AG04450 (cell line): ENCODE results near the gene AMFR. TPM values are rescaled to one million over a fixed set of nuclear protein-coding genes. Genes with fewer than 3 reads are reported as not detected.

ENCODE experiments used
- CTCF ChIA-PET: fragments of 300-600, 350-600 bp; formaldehyde crosslinking; extraction: SDS; loops from one replicate; lab custom pipeline; 2022; ENCODE audit warnings: antibody characterized with exemption, inconsistent platforms; lab: Charles Lee
- POLR2A ChIA-PET: fragments of 350-600 bp; formaldehyde crosslinking; extraction: SDS; loops from one replicate; lab custom pipeline; 2021; ENCODE audit warnings: antibody characterized with exemption, inconsistent platforms; lab: Yijun Ruan, JAX
- DNase-seq: peaks from one replicate; pipeline ENCODE4 v3.0.0-alpha.2; 2011; ENCODE audit warnings: low read depth, low spot score
- H3K27ac ChIP-seq: one replicate; pipeline ENCODE4 v1.5.1; 2012; ENCODE audit warnings: low read depth, low read length, control low read depth
- H3K27me3 ChIP-seq: one replicate; pipeline ENCODE4 v1.6.0; 2012; ENCODE audit warnings: low read length; ENCODE audit not compliant: control insufficient read depth, insufficient read depth
- H3K4me3 ChIP-seq: 2 replicates; pipeline ENCODE4 v1.5.1; 2011; ENCODE audit warnings: mild to moderate bottlenecking, low read depth, low read length, control low read depth
- H3K9me3 ChIP-seq: 2 replicates; pipeline ENCODE4 v1.5.1; 2012; ENCODE audit warnings: low read length; ENCODE audit not compliant: control insufficient read depth, insufficient read depth
- polyA plus RNA-seq: library from polyadenylated mRNA; depleted of rRNA; stranded (reverse); fragments of >200 nt; gene quantifications from 2 replicates; pipeline ENCODE4 v1.2.3, GENCODE V29; 2011
- TF ChIP-seq, protein P1 (sequence below): IDR thresholded peaks from 2 replicates; pipeline ENCODE4 v1.5.1; 2011; ENCODE audit warnings: low read depth, low read length, control low read depth, inconsistent platforms

AMFR gene
- polyA plus RNA-seq, 1 experiment = 77.9 TPM

DNA sequence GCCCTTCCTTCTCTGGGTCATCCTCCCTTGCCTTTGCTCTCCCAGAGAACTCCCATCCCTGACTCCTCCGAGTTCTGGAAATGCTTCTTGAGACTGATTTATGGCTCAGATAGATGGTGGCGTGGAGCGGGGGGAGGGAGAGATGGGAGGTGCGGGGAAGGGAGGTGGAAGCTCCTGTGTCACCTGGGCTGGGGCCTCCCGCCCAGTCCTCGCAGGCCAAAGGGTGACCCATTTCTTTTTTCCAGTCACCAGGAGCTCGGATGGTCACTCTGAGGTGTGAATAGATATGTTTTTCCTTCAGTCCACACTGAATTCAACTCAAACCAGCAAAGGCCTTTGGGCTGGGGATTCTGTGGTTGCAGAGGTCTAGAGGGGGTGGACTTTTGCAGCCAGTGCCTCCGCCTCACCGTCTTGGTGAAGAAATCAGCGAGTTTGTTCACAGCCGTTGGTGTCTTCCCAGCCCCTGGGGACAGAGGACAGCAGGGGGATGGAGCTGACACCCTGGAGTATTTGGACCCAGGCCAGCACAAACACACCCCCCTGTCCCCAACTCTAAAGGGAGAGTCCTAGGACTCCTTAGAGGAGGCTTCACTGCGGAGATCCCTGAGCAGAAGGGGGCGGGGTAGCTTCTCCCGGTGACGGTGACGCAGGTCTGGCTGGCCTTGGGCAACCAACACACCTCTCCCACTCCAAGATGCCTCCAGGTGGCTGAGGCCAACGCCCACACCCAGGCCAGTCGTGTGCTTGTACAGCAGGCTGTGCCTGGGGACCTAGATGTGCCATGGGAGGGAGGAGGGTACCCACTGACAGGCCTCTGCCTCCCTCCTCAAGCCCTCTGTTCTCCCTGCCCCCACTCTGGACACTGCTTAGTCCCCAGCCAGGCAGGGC is 80.6 kb downstream of the AMFR start:
- Histone ChIP-seq H3K27ac (no peak overlapping the region), H3K9me3 (no peaks in the 10 kb centered on the region; the same call in 1 of the 2 replicates), H3K27me3 (no peaks in the 10 kb centered on the region), H3K4me3 (no peak overlapping the region)
- ChIA-PET POLR2A (interaction anchor here (1.2 kb wide), 1 partner anchor 12 kb away, joined by 4 read pairs; no protein-coding TSS in a partner anchor), CTCF (interaction anchor here (0.6 to 1.2 kb wide), 2 partner anchors 12 to 312 kb away, joined by 3 to 7 read pairs; no protein-coding TSS in a partner anchor)
- TF ChIP-seq, protein P1, sequence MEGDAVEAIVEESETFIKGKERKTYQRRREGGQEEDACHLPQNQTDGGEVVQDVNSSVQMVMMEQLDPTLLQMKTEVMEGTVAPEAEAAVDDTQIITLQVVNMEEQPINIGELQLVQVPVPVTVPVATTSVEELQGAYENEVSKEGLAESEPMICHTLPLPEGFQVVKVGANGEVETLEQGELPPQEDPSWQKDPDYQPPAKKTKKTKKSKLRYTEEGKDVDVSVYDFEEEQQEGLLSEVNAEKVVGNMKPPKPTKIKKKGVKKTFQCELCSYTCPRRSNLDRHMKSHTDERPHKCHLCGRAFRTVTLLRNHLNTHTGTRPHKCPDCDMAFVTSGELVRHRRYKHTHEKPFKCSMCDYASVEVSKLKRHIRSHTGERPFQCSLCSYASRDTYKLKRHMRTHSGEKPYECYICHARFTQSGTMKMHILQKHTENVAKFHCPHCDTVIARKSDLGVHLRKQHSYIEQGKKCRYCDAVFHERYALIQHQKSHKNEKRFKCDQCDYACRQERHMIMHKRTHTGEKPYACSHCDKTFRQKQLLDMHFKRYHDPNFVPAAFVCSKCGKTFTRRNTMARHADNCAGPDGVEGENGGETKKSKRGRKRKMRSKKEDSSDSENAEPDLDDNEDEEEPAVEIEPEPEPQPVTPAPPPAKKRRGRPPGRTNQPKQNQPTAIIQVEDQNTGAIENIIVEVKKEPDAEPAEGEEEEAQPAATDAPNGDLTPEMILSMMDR = no peak
- DNase-seq = no peak

DNA sequence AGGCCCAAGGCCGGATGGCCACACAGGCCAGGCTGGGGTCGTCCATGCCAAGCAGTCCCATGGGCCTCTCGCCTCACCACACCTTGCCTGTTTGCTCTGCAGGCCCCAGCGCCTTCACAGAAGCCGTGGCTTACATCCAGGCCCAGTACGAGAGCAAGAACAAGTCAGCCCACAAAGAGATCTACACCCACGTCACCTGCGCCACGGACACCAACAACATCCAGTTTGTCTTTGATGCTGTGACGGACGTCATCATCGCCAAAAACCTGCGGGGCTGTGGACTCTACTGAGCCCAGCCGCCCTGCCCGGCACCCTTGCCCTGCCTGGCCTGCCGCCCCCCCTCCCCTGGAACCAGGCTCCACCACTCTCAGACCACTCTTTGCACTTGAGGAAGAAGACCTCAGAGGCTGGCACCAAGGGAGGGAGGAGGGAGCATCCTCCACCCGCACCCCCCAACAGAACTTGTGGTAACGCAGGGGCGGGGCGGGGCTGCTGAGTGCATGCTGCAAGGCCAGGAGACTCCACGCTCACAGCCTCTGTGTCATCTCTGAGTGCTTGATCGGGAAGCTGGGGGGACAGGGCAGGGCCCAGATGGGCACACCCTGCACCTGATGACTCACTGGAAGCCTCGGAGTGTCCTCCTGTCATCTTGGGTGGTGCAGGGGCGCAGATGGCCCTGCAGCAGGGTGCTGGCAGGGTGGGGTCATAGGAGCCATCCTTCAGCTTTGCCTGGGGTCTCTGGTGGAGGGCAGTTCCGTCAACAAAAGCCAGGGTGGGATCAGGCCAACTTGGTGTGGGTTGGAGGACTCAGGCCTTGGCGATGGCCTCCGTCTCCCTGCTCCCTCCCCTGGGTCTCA is 81.5 kb downstream of the AMFR start:
- ChIA-PET POLR2A (interaction anchor here (1.2 kb wide), 1 partner anchor 13 kb away, joined by 4 read pairs; no protein-coding TSS in a partner anchor), CTCF (interaction anchor here (1.2 to 2.5 kb wide), 2 partner anchors 12 to 25 kb away, joined by 7 to 16 read pairs; no protein-coding TSS in a partner anchor)
- no peak for DNase-seq
- TF ChIP-seq, protein P1 = no peak
- H3K4me3 ChIP-seq = no peak overlapping the region
- no peak overlapping the region for H3K27ac ChIP-seq
- H3K9me3 ChIP-seq = no peaks in the 10 kb centered on the region; the same call in 1 of the 2 replicates
- no peaks in the 10 kb centered on the region for H3K27me3 ChIP-seq

DNA sequence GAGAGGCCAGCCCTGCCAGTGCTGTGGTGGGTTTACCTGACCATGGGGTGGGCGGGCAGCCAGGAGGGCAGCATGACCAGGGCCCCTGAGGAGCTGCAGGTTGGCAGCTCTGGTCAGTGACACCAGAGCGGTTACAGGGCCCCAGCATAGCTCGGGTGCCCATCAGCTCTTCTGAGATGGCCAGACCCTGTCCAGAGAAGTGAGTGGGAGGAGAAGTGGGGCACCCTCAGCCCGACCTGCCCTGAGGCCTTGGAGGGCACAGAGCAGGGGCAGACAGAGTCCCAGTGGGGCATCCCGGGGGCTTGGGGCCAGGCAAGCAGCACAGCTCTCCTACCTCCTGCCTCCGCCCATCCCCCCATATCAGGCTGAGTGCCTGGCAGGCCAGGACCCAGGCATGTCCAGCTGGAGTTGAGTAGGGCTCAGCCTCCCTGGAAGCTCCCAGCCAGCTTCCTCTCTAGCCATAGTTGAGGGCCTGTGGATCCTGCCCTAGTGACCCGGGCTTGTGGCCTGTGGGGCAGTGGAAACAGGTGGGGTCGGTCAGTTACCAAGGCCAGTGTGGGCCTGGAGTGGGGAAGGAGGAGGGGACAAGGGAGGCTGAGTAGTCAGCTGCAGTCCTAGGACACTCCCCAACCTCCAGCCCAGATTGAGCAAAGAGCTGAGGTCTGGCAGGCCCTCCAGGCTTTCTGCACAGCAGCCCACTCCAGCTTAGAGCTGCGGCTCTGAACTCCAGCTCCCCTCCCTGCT is 83.5 kb downstream of the AMFR start:
- no peak for DNase-seq
- TF ChIP-seq, protein P1 = no peak
- ChIA-PET POLR2A (no interaction called here), CTCF (interaction anchor here (1.7 to 2.5 kb wide), 3 partner anchors 14 to 360 kb away, joined by 3 to 16 read pairs (median 13); no protein-coding TSS in a partner anchor)
- no peak overlapping the region for H3K27ac ChIP-seq
- H3K27me3 ChIP-seq = no peaks in the 10 kb centered on the region
- H3K4me3 ChIP-seq = no peak overlapping the region
- H3K9me3 ChIP-seq = no peaks in the 10 kb centered on the region; the same call in 1 of the 2 replicates

DNA sequence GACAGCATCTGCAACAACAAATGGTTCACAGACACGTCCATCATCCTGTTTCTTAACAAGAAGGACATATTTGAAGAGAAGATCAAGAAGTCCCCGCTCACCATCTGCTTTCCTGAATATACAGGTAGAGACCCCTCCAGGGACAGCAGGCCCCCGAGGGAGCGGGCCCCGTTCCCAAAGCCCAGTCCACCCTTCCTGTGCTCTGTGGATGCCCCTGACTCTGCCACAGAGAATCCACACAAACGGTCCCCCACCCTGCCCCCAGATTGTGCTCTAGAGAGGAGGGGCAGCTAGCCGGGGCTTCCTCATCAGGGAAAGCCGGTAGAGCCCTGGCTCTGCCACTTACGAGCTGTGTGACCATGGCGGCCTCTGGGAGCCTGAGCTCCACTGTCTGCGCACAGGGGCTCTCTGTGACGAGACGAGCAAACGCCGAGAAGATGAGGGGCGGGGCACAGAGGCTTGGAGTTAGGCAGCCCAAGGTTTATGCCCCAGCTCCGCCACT is 84.4 kb downstream of the AMFR start:
- no peak overlapping the region for H3K27ac ChIP-seq
- CTCF ChIA-PET = interaction anchor here (2.5 kb wide), 2 partner anchors 15 to 22 kb away, joined by 13 to 16 read pairs; no protein-coding TSS in a partner anchor
- H3K4me3 ChIP-seq = no peak overlapping the region
- no peaks in the 10 kb centered on the region; the same call in 1 of the 2 replicates for H3K9me3 ChIP-seq
- no peak for DNase-seq
- TF ChIP-seq, protein P1 = no peak
- H3K27me3 ChIP-seq = no peaks in the 10 kb centered on the region
- POLR2A ChIA-PET = interaction anchor here (0.6 kb wide), 1 partner anchor 599 kb away, joined by 3 read pairs; no protein-coding TSS in a partner anchor
